HL-60 (cell line): ENCODE data around the gene CYP2C18.

ENCODE experiments used
- CTCF ChIP-seq: IDR thresholded peaks from one replicate; pipeline ENCODE4 v1.5.1; 2011; ENCODE audit warnings: low read length, control low read depth, inconsistent platforms; ENCODE audit not compliant: insufficient read depth
- GABPA ChIP-seq: IDR thresholded peaks from 2 replicates; pipeline ENCODE4 v1.6.1; 2012; ENCODE audit warnings: low read depth
- POLR2AphosphoS5 ChIP-seq: IDR thresholded peaks from 2 replicates; pipeline ENCODE4 v1.6.1; 2012; ENCODE audit warnings: low read depth
- REST ChIP-seq: IDR thresholded peaks from 2 replicates; pipeline ENCODE4 v1.6.1; 2012; ENCODE audit warnings: low read depth; ENCODE audit not compliant: insufficient replicate concordance

- TF ChIP-seq POLR2AphosphoS5 (no peak), CTCF (no peak), REST (no peak), GABPA (no peak)
These were observed 63.6 kb downstream of the CYP2C18 start for GRCh38 chr10:94747137-94747536.
